Measurements from ENCODE around the gene OR51E2.

Gene OR51E2

DNA sequence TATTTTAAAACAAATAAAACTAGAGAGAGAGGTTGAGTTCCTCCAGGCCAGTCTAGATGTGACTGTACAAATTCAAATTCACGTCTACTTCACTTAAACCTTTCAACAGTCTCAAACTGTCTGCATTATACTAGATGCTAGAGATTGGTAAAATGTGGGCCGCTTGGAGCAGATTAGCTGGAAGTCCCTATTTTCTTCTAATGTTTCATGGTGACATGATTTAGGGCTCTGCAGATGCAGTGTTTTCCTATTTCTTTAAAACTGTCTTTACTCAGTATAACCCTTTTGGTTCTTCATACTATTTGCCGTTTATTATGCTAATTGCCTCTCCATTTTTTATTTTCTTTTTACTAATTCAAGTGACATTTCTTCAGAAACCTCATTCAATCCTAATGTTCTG lies 33.5 kb downstream of the OR51E2 start:
- no peak for DNase-seq (ENCODE audit: low spot score)

DNA sequence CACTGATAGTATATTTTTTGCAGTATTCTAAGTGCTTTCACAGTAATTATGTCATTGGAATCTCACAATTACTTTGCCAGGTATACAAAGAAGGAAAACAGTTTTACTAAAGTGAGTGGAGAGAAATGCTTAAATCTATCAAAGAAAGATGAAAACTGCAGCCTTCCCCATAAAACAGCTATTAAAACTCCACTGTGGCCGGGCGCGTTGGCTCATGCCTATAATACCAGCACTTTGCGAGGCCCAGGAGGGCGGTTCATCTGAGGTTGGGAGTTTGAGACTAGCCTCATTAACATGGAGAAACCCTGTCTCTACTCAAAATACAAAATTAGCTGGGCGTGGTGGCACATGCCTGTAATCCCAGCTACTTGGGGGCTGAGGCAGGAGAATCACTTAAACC lies 34.8 kb downstream of the OR51E2 start:
- DNase-seq (ENCODE audit: low spot score), result no peak

DNA sequence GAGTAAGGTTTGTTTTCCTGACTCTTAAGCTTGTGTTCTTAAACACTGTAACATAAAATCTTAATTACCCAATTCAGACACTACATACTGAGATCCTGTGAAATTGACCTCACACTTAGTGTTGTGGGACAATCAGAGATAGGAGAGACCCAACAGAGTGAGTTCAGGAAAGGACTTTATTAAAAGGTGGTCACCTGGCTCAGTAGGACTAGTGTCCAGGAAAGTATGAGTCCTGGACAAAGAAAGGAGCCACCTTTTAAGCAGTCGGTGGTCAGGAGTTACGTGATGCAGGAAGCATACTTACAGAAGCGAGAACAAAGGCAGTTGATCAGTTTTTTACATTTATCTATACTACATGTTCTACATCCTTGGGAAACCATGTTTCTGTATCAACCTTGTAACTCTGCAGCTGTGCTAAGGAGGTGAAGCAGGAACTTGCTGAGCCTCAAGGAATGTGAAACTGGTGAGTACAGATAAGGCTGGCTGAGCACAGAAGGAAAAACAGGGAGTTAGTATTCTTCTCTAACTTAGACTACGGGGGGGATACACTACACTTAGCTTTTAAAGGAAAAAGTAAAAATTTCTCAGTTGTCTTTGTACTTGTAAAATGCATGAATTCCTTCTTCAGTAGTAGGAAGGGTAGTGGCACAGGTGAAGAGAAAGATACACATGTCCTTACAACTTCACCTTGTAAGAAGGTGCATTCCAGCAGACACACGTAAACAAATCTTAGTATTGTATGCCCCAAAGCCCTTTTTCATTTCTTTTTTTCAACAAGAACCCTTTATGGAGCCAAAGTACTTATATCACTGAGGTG lies 38.8 kb downstream of the OR51E2 start:
- DNase-seq (ENCODE audit: low spot score), result no peak

DNA sequence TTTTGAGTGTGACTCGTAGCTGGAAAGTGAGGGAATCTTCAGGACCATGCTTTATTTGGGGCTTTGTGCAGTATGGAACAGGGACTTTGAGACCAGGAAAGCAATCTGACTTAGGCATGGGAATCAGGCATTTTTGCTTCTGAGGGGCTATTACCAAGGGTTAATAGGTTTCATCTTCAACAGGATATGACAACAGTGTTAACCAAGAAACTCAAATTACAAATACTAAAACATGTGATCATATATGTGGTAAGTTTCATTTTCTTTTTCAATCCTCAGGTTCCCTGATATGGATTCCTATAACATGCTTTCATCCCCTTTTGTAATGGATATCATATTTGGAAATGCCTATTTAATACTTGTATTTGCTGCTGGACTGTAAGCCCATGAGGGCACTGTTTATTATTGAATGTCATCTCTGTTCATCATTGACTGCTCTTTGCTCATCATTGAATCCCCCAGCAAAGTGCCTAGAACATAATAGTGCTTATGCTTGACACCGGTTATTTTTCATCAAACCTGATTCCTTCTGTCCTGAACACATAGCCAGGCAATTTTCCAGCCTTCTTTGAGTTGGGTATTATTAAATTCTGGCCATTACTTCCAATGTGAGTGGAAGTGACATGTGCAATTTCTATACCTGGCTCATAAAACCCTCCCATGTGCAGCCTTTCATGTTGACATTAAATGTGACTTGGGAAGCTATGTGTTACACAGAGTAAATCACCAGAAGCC lies 42.9 kb downstream of the OR51E2 start:
- no peak for DNase-seq (ENCODE audit: low spot score)

DNA sequence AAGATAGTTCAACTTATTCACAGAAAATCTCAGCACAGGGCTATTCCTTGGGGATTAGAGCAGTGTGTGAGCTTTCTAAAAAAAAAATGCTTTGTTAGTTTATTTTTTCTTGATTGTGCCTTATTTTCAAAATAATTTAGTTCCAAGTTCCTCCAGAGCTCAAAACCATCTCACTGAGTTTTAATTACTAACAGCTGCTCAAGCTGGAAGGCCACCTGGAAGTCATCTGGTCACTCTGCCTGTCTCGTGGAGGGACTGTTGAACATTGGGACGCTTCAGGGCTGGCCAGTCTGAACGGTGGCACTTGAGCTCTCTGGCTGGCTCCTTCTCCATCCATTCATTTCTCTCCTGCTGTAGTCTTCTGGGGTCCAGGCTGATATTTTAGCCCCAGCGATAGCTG lies 49.9 kb downstream of the OR51E2 start:
- DNase-seq (ENCODE audit: low spot score), result no peak

DNA sequence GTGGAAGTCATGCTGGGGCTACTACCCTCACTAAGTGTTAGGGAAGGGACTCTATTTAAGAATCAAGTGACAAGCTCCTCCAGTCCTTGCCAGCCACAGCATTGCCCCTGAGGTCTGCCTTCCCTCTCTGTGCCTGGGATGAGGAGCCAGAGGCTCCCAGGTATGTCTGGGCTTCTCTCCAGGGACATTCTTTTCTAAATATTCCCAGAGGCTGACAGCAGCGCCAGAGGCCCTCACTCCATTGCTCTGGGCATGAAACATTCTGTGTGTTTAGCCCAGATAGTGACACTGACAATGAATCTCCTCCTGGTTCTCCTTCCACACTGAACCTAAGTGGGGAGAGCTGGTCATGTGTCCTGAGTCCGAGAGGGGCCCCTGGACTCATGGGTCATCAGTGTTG lies 51.7 kb downstream of the OR51E2 start:
- DNase-seq (ENCODE audit: low spot score), result no peak

DNA sequence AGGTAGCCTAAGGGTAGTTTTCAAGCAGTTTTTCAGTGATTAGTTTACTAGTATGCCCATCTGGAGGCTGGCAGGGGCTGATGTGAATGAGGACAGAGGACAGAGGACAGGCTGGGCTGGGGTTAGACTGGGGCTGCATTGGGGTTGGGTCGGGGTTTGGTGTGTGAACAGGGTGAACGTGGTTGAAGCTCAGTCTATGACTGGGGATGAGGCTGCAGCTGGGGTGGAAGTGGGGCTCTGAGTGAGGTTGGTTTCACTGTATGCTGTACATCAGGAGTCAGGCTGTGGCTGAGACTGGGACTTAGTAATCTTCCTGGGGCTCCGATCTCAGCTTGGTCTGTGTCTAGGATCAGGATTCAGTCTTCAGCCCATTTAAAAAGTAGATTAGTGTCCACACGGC lies 53.4 kb downstream of the OR51E2 start:
- DNase-seq (ENCODE audit: low spot score), result no peak

DNA sequence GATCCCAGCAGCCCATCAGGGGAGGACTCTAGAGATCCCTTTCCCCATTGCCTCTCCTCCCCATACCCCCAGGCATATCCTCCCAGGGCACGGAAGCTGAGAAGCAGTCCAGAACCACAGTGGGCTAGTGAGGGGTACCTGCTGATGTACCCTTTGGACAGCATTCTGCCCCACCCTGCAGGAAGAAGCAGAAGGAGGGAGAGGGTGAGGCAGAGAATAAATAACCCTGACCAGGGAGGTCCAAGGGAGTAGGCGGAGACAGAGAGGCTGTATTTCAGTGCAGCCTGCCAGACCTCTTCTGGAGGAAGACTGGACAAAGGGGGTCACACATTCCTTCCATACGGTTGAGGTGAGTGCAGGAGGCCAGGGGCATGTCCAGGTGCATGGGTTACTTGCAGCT lies 54.0 kb downstream of the OR51E2 start, which contains the start of gene OR51E1:
Gene OR51E1, plus strand, starts transcription at position 301 of the 400 bp plus-strand sequence. CDS start 8,545 bp downstream, outside the sequence.
- no peak for DNase-seq (ENCODE audit: low spot score)

DNA sequence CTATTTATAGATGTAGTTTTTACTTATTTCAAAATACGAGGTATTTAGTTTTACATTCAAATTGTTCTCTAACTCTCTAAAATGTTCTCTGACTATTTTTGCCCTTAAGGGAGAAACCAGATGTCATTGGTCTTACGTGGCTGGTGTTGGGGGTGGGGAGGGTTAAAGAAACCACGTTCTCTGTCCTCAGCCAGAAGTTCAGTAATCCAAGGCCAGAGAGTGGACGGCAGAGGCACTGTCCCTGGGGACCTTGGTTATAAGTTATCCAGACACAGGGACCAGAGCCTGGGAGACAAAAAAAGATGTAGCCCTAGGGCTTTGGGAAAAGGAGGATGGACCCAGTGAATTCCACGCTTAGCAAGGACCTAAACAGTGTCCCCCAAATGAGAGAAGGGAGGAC lies 54.6 kb downstream of the OR51E2 start:
- no peak for DNase-seq (ENCODE audit: low spot score)

DNA sequence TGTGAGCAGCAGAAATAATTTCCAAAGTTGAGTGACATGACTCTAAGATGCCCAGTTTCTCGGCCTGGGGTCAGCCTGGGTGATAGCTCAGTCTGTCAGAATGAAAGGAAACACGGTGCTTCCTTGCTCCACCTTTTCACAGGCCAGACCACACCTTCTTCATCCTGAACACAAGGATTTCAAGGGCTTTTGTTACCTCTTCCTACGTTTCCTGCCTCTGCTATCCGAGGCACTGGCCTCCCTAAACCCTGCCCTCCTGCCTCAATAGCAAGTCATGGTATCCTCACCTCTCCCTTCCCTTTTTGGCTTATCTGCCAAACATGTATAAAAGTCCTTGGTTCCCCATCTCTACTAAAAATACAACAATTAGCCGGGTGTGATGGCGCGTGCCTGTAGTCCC lies 55.6 kb downstream of the OR51E2 start:
- no peak for DNase-seq (ENCODE audit: low spot score)

DNA sequence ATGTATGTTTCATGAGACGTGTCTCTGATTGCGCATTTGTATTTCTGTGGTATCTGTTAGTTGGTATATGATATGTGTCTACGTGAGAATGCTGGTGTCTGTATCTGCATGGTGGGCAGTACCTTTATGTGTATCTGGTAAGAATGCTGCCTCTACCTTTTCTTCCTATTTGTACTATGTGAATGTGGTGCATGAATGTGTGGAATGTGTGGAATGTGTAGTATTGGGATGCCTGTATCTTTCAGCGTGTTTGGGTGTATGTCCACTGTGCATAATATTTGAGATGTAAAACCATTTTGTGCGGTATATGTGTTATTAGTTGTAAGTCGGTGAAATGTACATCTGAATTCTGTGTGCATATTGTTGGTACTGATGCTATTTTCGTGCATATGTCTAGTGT lies 56.2 kb downstream of the OR51E2 start:
- DNase-seq (ENCODE audit: low spot score), result no peak

DNA sequence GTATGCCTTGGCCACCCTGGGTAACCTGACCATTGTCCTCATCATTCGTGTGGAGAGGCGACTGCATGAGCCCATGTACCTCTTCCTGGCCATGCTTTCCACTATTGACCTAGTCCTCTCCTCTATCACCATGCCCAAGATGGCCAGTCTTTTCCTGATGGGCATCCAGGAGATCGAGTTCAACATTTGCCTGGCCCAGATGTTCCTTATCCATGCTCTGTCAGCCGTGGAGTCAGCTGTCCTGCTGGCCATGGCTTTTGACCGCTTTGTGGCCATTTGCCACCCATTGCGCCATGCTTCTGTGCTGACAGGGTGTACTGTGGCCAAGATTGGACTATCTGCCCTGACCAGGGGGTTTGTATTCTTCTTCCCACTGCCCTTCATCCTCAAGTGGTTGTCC lies 57.7 kb downstream of the OR51E2 start:
- DNase-seq (ENCODE audit: low spot score), result no peak

DNA sequence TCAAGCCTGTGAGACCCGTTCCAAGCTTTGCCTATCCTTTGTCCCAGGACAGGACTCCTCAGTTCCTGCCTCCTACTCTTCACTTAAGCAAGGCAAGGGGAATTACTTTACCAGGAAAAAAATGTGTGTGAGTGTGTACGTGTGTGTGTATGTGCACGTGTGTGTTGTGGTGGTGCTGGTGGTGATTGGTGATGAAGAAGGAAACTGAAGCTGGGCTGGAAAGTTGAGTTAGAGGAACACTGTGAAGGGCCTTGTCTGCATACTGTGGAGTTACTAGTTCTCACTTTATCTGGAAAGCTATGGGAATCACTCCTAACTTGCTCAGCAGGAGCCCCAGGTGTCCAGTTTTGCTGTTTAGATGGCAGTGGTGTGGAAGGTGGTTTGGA lies 60.0 kb downstream of the OR51E2 start:
- no peak for DNase-seq (ENCODE audit: low spot score)

DNA sequence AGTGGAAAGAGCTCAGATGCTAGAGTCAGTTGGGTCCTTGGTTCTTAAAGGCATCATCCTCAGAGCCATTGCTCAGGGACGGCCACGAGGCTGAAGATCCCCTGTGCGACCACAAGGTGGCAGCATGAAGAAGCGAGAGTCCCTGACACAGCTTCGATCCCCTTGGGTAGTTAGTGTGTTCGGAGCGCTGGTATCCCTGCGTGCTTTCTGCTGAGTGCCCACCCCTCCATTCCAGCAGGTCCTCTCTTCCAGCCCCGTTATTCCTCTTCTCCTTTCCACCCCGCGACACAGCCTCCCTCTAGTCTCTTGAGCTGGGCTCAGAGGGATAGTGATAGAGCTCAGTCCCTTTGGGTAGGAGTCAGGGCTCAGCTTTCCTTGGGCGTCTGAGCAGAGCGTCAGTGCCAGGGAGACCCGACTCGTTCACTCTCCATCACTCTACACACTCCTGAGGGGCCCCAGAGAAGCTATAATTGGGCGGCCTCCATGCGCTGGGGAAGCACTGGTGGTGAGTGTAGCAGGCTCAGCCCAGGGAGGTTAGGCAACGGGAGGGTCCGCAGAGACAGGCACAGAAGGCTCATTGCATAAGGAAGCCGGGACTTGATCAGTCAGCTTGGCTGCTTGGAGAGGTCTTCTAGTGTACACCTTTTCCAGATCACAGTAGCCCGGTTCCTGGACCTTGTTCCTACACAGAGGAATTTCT lies 60.5 kb downstream of the OR51E2 start, which contains the start of gene OR51D1:
Gene OR51D1, plus strand, starts transcription at position 516 of the 700 bp plus-strand sequence. CDS start 2,314 bp downstream, outside the sequence.
- peak; percentile 77 for DNase-seq (ENCODE audit: low spot score)

DNA sequence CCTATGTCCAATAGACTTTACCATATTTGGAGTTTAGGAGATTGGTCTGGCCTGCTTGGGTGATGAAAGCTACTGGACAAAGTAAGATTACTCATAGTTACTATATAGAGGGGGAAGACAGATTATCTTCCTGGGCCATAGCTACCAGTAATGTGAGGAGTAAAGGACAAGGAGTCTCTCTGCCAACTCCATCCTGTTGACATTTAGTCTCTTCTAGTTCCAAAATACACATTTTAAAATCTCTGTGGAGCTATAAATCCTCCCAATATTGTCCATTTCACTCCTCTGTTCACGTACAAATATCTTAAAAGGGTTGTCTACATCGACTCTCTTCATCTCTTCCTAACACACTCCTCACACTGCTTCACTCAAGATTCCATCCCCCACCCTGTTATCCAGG lies 61.5 kb downstream of the OR51E2 start:
- no peak for DNase-seq (ENCODE audit: low spot score)

All from D341Med (cell line).